Tibial nerve (tissue), 4 donors: ENCODE results near the gene NALCN. TPM values are rescaled to one million over a fixed set of nuclear protein-coding genes. Genes with fewer than 3 reads are reported as not detected.
A peak's percentile ranks its signal among the peaks of the same experiment; 100 is the strongest.

Experiments
- DNase-seq, 2 donors: peaks; one replicate each; pipeline ENCODE4 v3.0.0-alpha.2; 2019; ENCODE audit warnings: low spot score in 2 of 2
- H3K27ac ChIP-seq, 4 donors: fragments of 200-600 bp; sonication (generic) in 3 of 4; one replicate each; pipeline ENCODE4 v1.5.1; 2017 to 2019; ENCODE audit warnings: mild to moderate bottlenecking in 1 of 4
- H3K27me3 ChIP-seq, 2 donors: fragments of 200-600 bp; sonication (generic) in 1 of 2; one replicate each; pipeline versions ENCODE4 v1.5.1 to v1.6.0; 2017 to 2019
- H3K36me3 ChIP-seq, 3 donors: fragments of 200-600 bp; sonication (generic); one replicate each; pipeline ENCODE4 v1.5.1; 2018 to 2019
- H3K4me1 ChIP-seq, 4 donors: fragments of 200-600 bp; sonication (generic) in 3 of 4; one replicate each; pipeline ENCODE4 v1.5.1; 2017 to 2019
- H3K4me3 ChIP-seq, 4 donors: fragments of 200-600 bp; sonication (generic) in 3 of 4; one replicate each; pipeline ENCODE4 v1.5.1; 2017 to 2019; ENCODE audit warnings: mild to moderate bottlenecking in 1 of 4, moderate library complexity in 1 of 4
- H3K9me3 ChIP-seq, 4 donors: fragments of 200-600 bp; sonication (generic) in 3 of 4; one replicate each; pipeline ENCODE4 v1.5.1; 2017 to 2019
- CTCF ChIP-seq, 5 experiments: fragments of 200-600 bp in 3 of 5; fragments of 450-650 bp in 2 of 5; sonication (generic) in 3 of 5; IDR thresholded peaks; one replicate each; pipeline ENCODE4 v1.5.1; 2016 to 2019; ENCODE audit warnings: antibody characterized with exemption in 5 of 5, mild to moderate bottlenecking in 3 of 5, moderate library complexity in 2 of 5
- EP300 ChIP-seq, 2 donors: sonication (generic); formaldehyde crosslinking; IDR thresholded peaks; one replicate each; pipeline ENCODE4 v1.6.1; 2017; ENCODE audit warnings: antibody characterized with exemption in 2 of 2, mild to moderate bottlenecking in 1 of 2
- POLR2A ChIP-seq, 2 donors: fragments of 450-650 bp; IDR thresholded peaks; one replicate each; pipeline ENCODE4 v1.6.1; 2017; ENCODE audit warnings: antibody characterized with exemption in 2 of 2, mild to moderate bottlenecking in 2 of 2, moderate library complexity in 2 of 2
- WGBS, 2 donors: methylation state at CpG; one replicate each; pipeline ENCODE4 v1.1.5; 2018; 5-methylcytosine and 5-hydroxymethylcytosine counted together
- total RNA-seq, 4 donors: library from RNA; depleted of rRNA; stranded (reverse); fragments of >200 nt; gene quantifications; one replicate each; pipeline ENCODE4 v1.1.0, GENCODE V29; 2016

NALCN gene
- total RNA-seq, 4 donors from 2014 or later: 6.0 to 11.8 (median 8.7) TPM

DNA sequence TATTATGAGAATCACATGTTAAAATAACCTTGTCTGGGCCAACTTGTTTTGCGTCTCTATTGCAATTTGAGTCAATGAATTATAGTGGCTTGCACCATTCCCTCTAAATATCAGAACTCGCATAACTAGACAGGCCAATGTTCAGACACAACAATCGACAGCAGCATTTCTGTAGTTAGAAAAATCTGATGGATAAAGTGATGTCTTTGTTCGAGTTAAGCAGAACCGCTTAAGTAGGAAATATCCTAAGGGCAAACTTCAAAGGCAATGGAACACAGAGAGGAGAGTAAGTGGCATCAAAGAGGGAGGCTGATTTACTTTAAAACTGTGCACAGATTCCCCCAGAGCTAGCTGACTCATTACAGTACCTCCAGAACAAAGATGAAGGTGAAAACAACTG lies 333.9 kb downstream of the NALCN start:
- Histone ChIP-seq H3K27ac (no peak overlapping the region), H3K9me3 (no peaks in the 10 kb centered on the region), H3K36me3 (no peaks in the 10 kb centered on the region), H3K4me1 (no peaks in the 10 kb centered on the region), H3K27me3 (no peaks in the 10 kb centered on the region), H3K4me3 (no peak overlapping the region)
- WGBS, 2 donors: 61 to 66% methylated on average over 5 of the region's 5 CpGs
- TF ChIP-seq CTCF (IDR thresholded peaks at IDR 0.05) (no peak), EP300 (IDR thresholded peaks at IDR 0.05) (no peak), POLR2A (IDR thresholded peaks at IDR 0.05) (no peak)
- no peak for DNase-seq

- Histone ChIP-seq H3K4me1 (no peaks in the 10 kb centered on the region), H3K36me3 (no peaks in the 10 kb centered on the region), H3K9me3 (no peaks in the 10 kb centered on the region), H3K4me3 (no peak overlapping the region), H3K27me3 (no peaks in the 10 kb centered on the region), H3K27ac (no peak overlapping the region)
- TF ChIP-seq CTCF (IDR thresholded peaks at IDR 0.05) (no peak), POLR2A (IDR thresholded peaks at IDR 0.05) (no peak), EP300 (IDR thresholded peaks at IDR 0.05) (no peak)
- no peak for DNase-seq
Measured at GRCh38 chr13:101080616-101081015, 335.7 kb downstream of the NALCN start.

GRCh38 chr13:101065329-101065728 lies 351.0 kb downstream of the NALCN start:
- H3K9me3 ChIP-seq: no peaks in the 10 kb centered on the region
- peak; percentile 9 to 18 for DNase-seq

GRCh38 chr13:101059793-101060192 lies 356.5 kb downstream of the NALCN start:
- no peak overlapping the region for H3K27ac ChIP-seq
- H3K4me3 ChIP-seq: no peak overlapping the region
- no peak for DNase-seq
- 79 to 81% methylated on average over 10 of the region's 10 CpGs for WGBS, 2 donors
- TF ChIP-seq CTCF (IDR thresholded peaks at IDR 0.05) (no peak), POLR2A (IDR thresholded peaks at IDR 0.05) (no peak), EP300 (IDR thresholded peaks at IDR 0.05) (no peak)
- no peaks in the 10 kb centered on the region for H3K4me1 ChIP-seq
- H3K27me3 ChIP-seq: no peaks in the 10 kb centered on the region
- no peaks in the 10 kb centered on the region for H3K36me3 ChIP-seq
- no peaks in the 10 kb centered on the region for H3K9me3 ChIP-seq

More at GRCh38 chr13:101065329-101065728, 351.0 kb downstream of the NALCN start:
- WGBS, 2 donors: 45 to 62% methylated on average over 12 of the region's 12 CpGs
- Histone ChIP-seq H3K36me3 (no peaks in the 10 kb centered on the region), H3K4me1 (no peaks in the 10 kb centered on the region), H3K4me3 (no peak overlapping the region), H3K27ac (no peak overlapping the region), H3K27me3 (no peaks in the 10 kb centered on the region)
- TF ChIP-seq EP300 (IDR thresholded peaks at IDR 0.05) (no peak), POLR2A (IDR thresholded peaks at IDR 0.05) (no peak), CTCF (IDR thresholded peaks at IDR 0.05) (no peak)

GRCh38 chr13:101058841-101059240 lies 357.5 kb downstream of the NALCN start:
- WGBS, 2 donors: 44 to 74% methylated on average over 4 to 8 of the region's 8 CpGs
- TF ChIP-seq CTCF (IDR thresholded peaks at IDR 0.05): no peak
- no peak for TF ChIP-seq EP300 (IDR thresholded peaks at IDR 0.05)
- TF ChIP-seq POLR2A (IDR thresholded peaks at IDR 0.05): no peak
- no peak overlapping the region for H3K4me3 ChIP-seq
- no peaks in the 10 kb centered on the region for H3K9me3 ChIP-seq
- no peaks in the 10 kb centered on the region for H3K4me1 ChIP-seq
- H3K27ac ChIP-seq: no peak overlapping the region
- no peak for DNase-seq
- no peaks in the 10 kb centered on the region for H3K36me3 ChIP-seq
- H3K27me3 ChIP-seq: no peaks in the 10 kb centered on the region
